ENCODE measurements around the gene AGBL1. TPM values are rescaled to one million over a fixed set of nuclear protein-coding genes. Genes with fewer than 3 reads are reported as not detected.

Gene AGBL1
- total and polyA plus RNA-seq, 2 experiments from 2014 or later: 0.03 TPM; not detected in 1

DNA sequence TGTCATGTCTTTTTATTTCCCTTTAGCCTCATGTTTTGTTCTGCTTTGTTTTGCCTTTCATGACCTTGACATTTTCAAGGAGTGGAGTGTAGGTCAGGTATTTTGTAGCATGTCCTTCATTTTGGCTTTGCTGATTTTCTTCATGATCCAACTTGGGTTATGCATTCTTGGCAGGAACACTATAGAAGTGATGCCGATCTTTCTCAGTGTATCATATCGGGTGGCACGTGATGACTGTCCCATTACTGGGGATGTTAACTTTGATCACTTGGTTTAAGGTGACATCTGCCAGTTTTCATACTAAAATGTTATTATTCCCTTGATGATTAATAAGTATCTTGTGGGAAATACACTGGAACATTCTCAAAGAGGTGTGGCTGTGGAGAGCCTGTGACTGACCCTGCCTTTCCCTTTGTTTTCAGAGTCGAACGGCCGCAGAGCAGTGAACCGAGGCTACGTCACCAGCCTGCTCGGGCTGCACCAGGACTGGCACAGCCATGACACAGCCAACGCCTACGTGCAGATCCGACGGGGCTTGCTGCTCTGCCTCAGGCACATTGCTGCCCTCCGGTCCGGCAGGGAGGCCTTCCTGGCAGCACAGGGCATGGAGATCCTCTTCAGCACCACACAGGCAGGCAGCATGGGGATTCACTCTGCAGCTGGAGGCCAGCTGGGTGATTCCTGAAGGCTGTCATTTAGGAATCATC, 167.7 kb downstream of the AGBL1 start:
- no peak overlapping the region for H3K4me3 Mint-ChIP-seq
- DNase-seq (ENCODE audit: low spot score): no peak
- H3K27ac Mint-ChIP-seq: no peak overlapping the region
- Histone ChIP-seq H3K79me2 (replicated peaks; ENCODE audit: insufficient read depth) (no peaks in the 10 kb centered on the region), H3K9me2 (ENCODE audit: insufficient read depth) (peaks cover 4% of the 10 kb centered on the region; the same call in 1 of the 2 replicates), H3K27ac (ENCODE audit: low read depth) (no peak overlapping the region), H3K4me2 (no peak overlapping the region), H3K27me3 (ENCODE audit: insufficient read depth) (no peaks in the 10 kb centered on the region), H3K4me1 (ENCODE audit: insufficient read depth) (no peaks in the 10 kb centered on the region), H3K4me3 (no peak overlapping the region), H2AFZ (no peak overlapping the region), H4K20me1 (replicated peaks; ENCODE audit: insufficient read depth) (no peaks in the 10 kb centered on the region), H3F3A (replicated peaks; ENCODE audit: low read depth) (no peaks in the 10 kb centered on the region), H3K36me3 (ENCODE audit: insufficient read depth) (no peaks in the 10 kb centered on the region)
- no peaks in the 10 kb centered on the region for H3K27me3 Mint-ChIP-seq (ENCODE audit: insufficient read depth, low read depth, poor library complexity)
- H3K4me1 Mint-ChIP-seq: no peaks in the 10 kb centered on the region
- ATAC-seq: no peak
- TF ChIP-seq STAT1 (IDR thresholded peaks at IDR 0.05; ENCODE audit: unreplicated experiment): no peak
- TF ChIP-seq ETS1 (IDR thresholded peaks at IDR 0.05): no peak
- no peak for TF ChIP-seq ZNF114 (CRISPR knock-in tag; IDR thresholded peaks at IDR 0.05)
- TF ChIP-seq JUNB (IDR thresholded peaks at IDR 0.05; ENCODE audit: unreplicated experiment): no peak
- TF ChIP-seq NANOG (IDR thresholded peaks at IDR 0.05; ENCODE audit: borderline replicate concordance): no peak
- TF ChIP-seq ZNF462 (CRISPR knock-in tag; IDR thresholded peaks at IDR 0.05): no peak
- TF ChIP-seq ZNF331 (CRISPR knock-in tag; IDR thresholded peaks at IDR 0.05; ENCODE audit: low read depth): no peak
- TF ChIP-seq POLR2AphosphoS5 (IDR thresholded peaks at IDR 0.05; ENCODE audit: low read depth): no peak
- no peak for TF ChIP-seq EZH2 (IDR thresholded peaks at IDR 0.05; ENCODE audit: low read depth, unreplicated experiment)
- no peak for TF ChIP-seq REST (IDR thresholded peaks at IDR 0.05; ENCODE audit: unreplicated experiment)
- TF ChIP-seq, protein P1, sequence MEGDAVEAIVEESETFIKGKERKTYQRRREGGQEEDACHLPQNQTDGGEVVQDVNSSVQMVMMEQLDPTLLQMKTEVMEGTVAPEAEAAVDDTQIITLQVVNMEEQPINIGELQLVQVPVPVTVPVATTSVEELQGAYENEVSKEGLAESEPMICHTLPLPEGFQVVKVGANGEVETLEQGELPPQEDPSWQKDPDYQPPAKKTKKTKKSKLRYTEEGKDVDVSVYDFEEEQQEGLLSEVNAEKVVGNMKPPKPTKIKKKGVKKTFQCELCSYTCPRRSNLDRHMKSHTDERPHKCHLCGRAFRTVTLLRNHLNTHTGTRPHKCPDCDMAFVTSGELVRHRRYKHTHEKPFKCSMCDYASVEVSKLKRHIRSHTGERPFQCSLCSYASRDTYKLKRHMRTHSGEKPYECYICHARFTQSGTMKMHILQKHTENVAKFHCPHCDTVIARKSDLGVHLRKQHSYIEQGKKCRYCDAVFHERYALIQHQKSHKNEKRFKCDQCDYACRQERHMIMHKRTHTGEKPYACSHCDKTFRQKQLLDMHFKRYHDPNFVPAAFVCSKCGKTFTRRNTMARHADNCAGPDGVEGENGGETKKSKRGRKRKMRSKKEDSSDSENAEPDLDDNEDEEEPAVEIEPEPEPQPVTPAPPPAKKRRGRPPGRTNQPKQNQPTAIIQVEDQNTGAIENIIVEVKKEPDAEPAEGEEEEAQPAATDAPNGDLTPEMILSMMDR (conservative IDR thresholded peaks at IDR 0.05; ENCODE audit: low read depth in 2 of 2): no peak
- TF ChIP-seq CREB1 (CRISPR knock-in tag; IDR thresholded peaks at IDR 0.05; ENCODE audit: low read depth): no peak
- TF ChIP-seq EZH2phosphoT487 (IDR thresholded peaks at IDR 0.05; ENCODE audit: unreplicated experiment): no peak
- no peaks in the 10 kb centered on the region for H3K36me3 Mint-ChIP-seq (ENCODE audit: low read depth)
- H3K9me3 Mint-ChIP-seq: no peaks in the 10 kb centered on the region

Measured in GM23338 (cell line).